NB4 (cell line): ENCODE measurements around the gene RNASEH2C.

ENCODE experiments used
- DNase-seq: peaks from one replicate; pipeline ENCODE4 v3.0.0; 2010; ENCODE audit warnings: low read depth
- H3K4me3 ChIP-seq: one replicate; pipeline ENCODE4 v1.5.1; 2011; ENCODE audit warnings: mild to moderate bottlenecking, low read depth, low read length, moderate library complexity
- CTCF ChIP-seq: IDR thresholded peaks from one replicate; pipeline ENCODE4 v1.5.1; 2012; ENCODE audit warnings: low read depth, low read length
- MAX ChIP-seq: IDR thresholded peaks from 2 replicates; pipeline ENCODE4 v1.6.1; 2011; ENCODE audit warnings: low read depth, low read length
- MYC ChIP-seq: IDR thresholded peaks from 2 replicates; pipeline ENCODE4 v1.6.1; 2011; ENCODE audit warnings: low read depth, low read length
- POLR2A ChIP-seq: IDR thresholded peaks from 2 replicates; pipeline ENCODE4 v1.6.1; 2011; ENCODE audit warnings: mild to moderate bottlenecking; ENCODE audit not compliant: insufficient read length; ENCODE audit errors: extremely low read depth

The RNASEH2C gene

GRCh38 chr11:65714433-65714832 lies 6.2 kb downstream of the RNASEH2C start:
- no peak overlapping the region for H3K4me3 ChIP-seq
- TF ChIP-seq MYC (no peak), MAX (no peak), POLR2A (no peak), CTCF (no peak)
- DNase-seq, result no peak

GRCh38 chr11:65713212-65713969 lies 7.2 kb downstream of the RNASEH2C start:
- peak overlapping the region; percentile 74 for H3K4me3 ChIP-seq
- TF ChIP-seq POLR2A (no peak), MYC (no peak), CTCF (no peak), MAX (no peak)
- no peak for DNase-seq

GRCh38 chr11:65712633-65713076 lies 7.9 kb downstream of the RNASEH2C start:
- DNase-seq, result no peak
- peak overlapping the region; percentile 74 for H3K4me3 ChIP-seq
- TF ChIP-seq CTCF (no peak), MAX (no peak), POLR2A (no peak)

GRCh38 chr11:65711785-65712632 lies 8.6 kb downstream of the RNASEH2C start, which contains the start of gene KAT5:
TSS of gene KAT5 (plus strand) at chr11:65712252. CDS start at chr11:65712268, 16 bp downstream.
- TF ChIP-seq POLR2A (peak; percentile 55), CTCF (peak; percentile 96), MAX (peak; percentile 100), MYC (peak; percentile 96)

GRCh38 chr11:65710421-65710820 lies 10.2 kb downstream of the RNASEH2C start:
- TF ChIP-seq MYC (no peak), CTCF (no peak), MAX (no peak), POLR2A (no peak)
- H3K4me3 ChIP-seq, result no peak overlapping the region
- peak; percentile 56 for DNase-seq

More at GRCh38 chr11:65711785-65712632, 8.6 kb downstream of the RNASEH2C start, which contains the start of gene KAT5:
- DNase-seq, result peak; percentile 99
- H3K4me3 ChIP-seq, result peak within 1 kb of the TSS; percentile 74
